MV-4-11 (cell line): Measurements from ENCODE around the gene PML.
"Not testable (repeated sequence)": the region's sequence is repeated elsewhere in the genome, so short reads cannot be mapped to it uniquely, and the experiment has no call there.

Experiments used
- DNase-seq: peaks from one replicate; lab custom pipeline; 2025; lab: John Stamatoyannopoulos, UW

PML gene

GRCh38 chr15:74060251-74060650, 65.7 kb downstream of the PML start:
- no peak for DNase-seq

DNA sequence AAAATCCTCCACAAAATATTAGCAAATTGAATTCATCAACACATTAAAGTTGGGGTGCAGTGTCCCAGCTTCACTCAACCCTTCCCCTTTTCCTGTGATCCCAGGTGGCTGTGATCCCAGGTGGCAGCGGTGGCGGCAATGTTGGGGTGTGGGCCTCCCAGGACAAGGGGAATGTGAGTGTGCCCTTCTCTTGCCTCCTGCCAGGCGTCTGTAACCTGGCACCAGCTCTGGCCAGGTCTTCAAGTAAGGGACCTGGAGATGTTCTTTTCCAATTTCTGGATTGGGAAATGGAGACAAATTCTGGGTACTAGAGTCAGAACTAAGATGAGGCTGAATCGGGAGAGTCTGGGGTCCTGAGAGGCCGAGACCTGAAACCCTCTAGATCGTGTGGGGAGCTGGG, 67.7 kb downstream of the PML start:
- DNase-seq, result no peak

DNA sequence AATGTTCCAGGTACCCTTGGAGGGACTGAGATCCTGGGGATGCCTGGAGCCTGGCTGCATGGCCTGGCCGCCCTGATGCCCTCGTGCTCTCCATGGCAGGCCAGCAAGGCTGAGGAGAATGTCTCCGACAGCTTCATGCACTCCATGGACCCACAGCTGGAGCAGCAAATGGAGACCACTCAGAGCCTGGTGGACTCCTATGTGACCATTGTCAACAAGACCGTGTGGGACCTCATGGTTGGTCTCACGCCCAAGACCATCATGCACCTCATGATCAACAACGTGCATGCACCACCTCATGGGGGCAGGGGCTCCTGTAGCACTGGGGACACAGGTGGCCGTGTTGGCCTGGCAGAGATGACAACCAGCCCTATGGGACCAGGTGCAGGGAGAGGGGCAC, 68.2 kb downstream of the PML start:
- DNase-seq, result no peak

- DNase-seq, result not testable (repeated sequence)
Measured at GRCh38 chr15:74063425-74064146, 69.1 kb downstream of the PML start.

- DNase-seq, result not testable (repeated sequence)
Measured at GRCh38 chr15:74064183-74064582, 69.7 kb downstream of the PML start.

GRCh38 chr15:74064822-74065221, 70.3 kb downstream of the PML start:
- DNase-seq, result not testable (repeated sequence)

DNA sequence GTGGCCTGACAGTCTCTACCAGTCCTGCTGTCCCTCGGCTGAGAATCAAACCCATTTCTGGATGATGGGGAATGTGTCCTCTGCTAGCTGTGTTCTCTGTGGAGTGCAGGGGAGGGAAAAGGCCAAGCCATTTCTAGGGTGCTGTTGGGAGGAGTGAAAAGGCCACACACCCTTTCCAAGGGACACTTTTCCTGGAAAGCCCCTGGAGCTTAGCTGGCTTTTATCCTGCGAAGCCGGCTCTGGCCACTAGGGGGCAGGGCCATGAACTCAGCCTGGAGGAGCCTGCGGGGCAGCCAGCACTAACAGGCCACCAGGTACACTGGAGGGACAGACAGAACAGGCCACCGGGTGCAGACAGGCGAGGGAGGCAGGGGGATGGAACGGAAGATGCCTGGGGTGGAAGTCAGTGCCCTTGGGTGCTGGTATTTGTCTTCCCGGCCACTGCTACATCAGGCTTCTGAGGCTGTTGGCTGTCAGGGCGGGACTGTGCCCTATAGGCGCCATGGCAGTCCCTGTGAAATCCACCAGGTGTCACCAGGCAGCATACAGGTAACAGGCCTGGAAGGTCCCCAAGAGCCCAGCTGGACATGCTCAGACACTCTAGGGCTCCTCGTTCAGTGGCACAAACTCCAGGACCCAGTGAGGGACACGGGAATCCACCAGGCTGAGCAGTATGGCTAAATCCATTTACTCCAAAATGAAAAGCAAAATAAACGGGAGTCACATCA, 71.3 kb downstream of the PML start:
- not testable (repeated sequence) for DNase-seq

- DNase-seq, result not testable (repeated sequence)
Measured at GRCh38 chr15:74071645-74072044, 77.1 kb downstream of the PML start.

GRCh38 chr15:74072132-74072531, 77.6 kb downstream of the PML start:
- not testable (repeated sequence) for DNase-seq

DNA sequence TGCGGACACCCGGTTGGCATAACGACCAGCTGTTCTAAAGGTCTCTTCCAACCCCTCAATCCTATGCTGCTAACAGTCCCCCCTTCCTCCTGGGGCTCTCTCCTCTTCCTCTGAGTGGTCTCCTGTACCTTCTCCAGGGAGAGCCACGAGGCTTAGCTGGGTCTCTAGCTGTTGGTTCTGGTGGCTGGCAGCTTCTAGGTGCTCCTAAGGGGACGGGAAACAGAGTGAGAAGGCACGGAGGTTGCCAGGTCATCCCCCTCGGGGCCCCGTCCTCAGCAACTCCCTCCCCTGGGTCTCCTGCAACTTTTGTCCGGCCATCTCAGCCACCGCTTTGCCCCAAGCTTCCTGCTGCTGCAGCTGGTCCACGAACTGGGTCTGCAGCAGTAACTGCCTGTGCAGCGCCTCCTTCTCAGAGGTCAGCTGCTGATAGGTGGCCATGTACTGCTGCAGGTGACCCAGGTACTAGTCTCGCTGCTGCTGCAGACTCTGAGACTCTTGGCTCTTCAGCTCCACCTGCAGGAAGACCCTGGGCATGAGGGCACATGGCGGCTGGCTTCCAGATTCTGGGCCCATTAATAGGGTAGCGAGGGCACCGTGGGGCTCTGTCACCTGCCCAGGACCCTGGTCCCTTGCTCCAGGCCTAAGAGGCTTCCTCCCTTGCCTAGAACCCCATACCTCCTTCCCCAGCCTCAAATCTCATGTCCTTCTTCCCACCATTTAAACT, 78.3 kb downstream of the PML start:
- DNase-seq, result not testable (repeated sequence)

GRCh38 chr15:74075781-74076180, 81.3 kb downstream of the PML start:
- not testable (repeated sequence) for DNase-seq

DNA sequence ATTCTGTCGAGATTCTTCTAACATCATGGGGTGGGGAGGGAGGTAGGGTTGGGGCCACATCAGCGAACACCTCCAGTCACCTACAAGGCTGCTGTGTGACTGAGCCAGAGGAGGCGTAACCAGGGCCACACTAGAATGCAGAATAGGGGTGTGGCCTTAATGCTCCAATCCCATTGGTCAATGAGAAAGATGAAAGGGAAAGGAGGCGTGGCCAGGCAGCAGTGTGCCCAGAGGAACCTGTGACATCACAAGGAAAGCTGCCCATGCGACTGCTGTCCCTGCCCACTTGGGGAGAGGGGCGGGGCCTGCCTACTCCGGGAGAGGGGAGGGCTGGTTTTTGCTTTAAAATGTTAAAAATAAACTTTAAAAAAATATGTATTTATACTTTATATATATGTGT, 87.9 kb downstream of the PML start, which contains the start of gene GOLGA6A:
TSS of gene GOLGA6A (minus strand) at position 101 of the 400 bp plus-strand sequence. CDS start at position 60, 41 bp downstream.
- not testable (repeated sequence) for DNase-seq

GRCh38 chr15:74094567-74094966, 100.1 kb downstream of the PML start:
- DNase-seq, result not testable (repeated sequence)

- DNase-seq, result not testable (repeated sequence)
Measured at GRCh38 chr15:74095610-74096009, 101.1 kb downstream of the PML start.

- DNase-seq, result not testable (repeated sequence)
Measured at GRCh38 chr15:74096753-74097474, 102.4 kb downstream of the PML start.
